ENCODE measurements around the gene LEO1.

DNA sequence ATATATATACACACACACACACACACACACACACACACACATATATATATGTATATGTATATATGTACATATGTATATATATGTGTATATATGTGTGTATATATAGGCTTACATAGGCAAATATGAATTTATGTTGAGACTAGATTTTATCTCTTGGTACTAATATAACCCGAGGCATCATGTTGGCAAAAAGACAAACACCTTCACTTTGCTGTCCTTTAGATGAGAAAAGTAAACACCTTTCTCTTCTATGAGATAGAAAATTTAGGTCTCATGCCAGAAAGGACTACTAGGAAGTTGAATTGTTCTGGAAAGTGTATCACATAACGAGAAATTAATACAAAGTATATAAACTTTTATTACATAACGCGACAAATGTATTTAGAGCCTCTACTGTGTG, 19.6 kb upstream of the LEO1 start:
- TF ChIP-seq, protein P1, sequence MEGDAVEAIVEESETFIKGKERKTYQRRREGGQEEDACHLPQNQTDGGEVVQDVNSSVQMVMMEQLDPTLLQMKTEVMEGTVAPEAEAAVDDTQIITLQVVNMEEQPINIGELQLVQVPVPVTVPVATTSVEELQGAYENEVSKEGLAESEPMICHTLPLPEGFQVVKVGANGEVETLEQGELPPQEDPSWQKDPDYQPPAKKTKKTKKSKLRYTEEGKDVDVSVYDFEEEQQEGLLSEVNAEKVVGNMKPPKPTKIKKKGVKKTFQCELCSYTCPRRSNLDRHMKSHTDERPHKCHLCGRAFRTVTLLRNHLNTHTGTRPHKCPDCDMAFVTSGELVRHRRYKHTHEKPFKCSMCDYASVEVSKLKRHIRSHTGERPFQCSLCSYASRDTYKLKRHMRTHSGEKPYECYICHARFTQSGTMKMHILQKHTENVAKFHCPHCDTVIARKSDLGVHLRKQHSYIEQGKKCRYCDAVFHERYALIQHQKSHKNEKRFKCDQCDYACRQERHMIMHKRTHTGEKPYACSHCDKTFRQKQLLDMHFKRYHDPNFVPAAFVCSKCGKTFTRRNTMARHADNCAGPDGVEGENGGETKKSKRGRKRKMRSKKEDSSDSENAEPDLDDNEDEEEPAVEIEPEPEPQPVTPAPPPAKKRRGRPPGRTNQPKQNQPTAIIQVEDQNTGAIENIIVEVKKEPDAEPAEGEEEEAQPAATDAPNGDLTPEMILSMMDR (IDR thresholded peaks at IDR 0.05): no peak
- TF ChIP-seq POLR2A (IDR thresholded peaks at IDR 0.05): no peak
